ENCODE results near the gene TMEM164.

Gene TMEM164

DNA sequence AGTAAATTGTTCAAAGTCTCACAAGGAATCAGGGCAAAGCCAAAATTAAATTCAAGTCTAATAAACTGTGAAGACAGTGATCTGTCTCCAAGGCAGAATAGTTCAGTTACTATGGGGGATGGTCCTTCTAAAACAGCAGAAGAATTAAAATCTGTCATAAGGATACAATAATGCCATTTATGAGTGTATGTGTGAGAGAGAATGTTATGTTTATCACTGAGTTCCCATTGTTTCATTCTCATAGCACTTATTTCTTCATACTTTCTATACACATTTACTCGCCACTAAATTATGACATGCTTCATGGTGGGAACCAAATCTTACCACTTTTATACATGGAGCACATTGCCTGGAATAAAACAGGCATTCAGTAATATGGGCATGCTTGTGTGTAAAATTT lies 212.5 kb downstream of the TMEM164 start:
- DNase-seq: no peak

DNA sequence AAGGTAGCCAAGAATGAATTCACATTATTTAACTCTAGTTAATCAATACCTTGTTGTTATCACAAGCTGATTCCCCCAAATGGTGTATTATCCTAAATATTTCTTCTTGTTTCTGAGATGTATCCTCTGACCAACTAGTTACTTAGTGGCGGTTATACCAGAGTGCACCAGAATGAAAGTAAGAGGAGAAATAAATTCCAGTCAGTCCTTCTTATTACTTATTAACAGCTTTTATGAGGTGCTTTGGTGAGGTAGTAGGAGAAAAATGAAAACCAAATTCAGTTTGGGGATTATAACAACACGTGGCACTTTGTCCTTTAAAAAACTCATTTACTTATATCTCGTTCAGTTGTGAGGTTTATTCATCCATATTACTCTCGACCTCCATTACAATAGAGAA lies 213.1 kb downstream of the TMEM164 start:
- no peak for DNase-seq

DNA sequence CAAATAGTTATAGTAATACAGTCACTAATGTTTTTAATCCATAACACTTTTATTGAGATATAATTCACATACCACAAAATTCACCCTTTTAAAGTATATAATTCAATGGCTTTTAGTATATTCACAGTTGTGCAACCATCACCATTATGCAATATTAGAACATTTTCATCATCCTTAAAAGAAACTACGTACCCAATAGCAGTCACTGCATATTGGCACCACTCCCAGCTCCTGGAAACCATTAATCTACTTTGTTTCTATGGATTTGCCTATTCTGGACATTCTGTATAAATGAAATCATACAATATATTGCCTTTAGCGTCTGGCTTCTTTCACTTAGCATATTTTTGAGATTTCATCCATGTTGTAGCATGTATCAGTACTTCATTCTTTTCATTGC lies 215.7 kb downstream of the TMEM164 start:
- DNase-seq: no peak

DNA sequence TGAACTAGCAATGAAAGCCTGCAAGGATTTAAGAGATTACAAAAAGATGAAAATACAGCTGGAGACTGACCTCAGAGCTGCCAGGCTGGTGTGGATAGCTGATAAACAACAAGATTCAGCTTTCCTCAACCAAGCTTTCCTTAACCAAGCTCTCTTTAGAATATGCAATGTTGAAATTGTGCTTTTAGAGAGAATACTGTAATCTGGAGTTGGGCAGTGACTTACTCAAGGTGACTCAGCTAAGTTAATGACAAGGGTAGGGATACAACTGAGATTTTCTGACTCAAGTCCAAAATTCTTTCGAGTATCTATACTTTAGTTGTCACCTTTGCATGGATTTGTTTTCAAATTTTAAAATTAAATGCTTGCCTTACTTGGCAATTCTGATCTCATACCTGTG lies 217.0 kb downstream of the TMEM164 start:
- peak; percentile 40 for DNase-seq

DNA sequence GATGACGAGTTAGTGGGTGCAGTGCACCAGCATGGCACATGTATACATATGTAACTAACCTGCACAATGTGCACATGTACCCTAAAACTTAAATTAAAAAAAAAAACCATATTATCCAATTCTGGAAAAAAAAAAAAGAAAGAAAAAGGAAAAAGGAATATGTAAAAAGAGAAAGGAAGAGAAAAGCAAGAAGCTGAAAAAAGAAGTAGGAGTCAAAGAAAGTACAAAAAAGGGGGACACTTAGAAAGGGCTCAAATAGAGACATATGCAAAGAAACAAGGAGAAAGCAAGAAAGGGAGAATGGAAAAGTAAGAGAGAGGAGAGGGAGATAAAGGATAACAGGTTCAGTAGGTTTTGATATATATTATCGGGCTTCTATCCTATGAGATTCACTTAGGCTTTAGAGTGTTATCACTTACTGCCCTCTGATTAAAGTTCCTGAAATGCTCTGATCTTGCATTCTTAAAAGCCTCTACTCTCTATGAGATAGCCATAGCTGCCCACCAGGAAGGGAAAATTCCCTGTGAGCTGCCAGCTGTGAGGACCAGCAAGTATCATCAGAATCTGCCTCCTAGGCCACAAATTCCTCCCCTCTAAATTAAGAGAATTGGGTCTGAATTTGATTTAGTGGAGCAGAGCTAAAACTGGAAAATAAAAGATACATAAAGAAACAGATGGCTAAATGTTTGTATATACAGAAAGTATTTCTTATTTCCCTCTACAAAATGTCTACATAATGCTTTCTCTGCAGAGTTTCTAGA lies 219.8 kb downstream of the TMEM164 start:
- DNase-seq: no peak

DNA sequence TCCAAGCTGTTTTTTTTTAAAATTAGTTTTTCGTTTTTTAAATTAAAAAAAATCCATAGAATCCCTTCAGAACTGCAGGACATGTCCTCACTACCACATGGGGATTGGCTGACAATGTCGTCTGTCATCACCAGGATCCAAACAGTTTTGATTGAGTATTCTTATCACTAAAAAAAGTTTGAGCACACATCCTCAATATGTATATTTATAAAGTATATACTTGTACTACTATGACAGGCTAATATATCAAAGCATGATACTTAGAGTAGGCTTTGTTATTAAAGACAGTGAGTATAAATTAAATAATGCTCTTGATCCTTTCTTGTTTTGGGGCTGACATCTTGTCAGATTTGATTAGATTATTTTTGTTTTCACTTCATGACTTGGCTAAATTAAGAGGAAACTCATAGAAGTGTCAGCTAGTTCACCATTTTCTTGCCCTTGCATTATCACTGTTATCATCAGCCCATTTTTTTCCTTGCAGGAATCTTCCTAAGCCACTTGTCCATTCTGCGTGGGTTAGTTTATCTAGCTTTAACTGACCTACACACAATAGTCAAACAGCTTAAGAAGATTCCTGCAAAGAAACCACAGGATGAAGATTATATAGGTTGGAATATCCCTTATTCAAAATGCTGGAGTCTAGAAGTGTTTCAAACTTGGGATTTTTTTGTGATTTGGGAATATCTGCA lies 222.2 kb downstream of the TMEM164 start:
- DNase-seq: no peak

DNA sequence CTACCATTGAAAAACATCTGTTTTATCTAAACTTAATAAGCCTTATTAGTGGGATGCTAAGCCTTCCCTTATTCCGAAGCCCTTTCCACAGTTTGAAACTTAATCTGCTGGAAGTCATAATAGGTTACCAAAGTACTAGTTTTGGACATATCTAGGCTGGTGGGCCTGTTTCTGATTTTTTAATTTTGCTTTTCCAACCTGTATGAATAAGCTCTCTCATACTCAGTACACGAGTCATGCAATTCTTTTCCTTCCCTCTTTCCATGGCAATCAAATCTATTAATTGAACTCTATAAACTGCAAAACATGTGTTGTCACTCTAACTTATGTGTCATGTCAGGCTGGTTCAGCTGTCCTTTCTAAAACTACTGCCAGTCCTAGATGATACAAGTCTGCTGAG lies 224.0 kb downstream of the TMEM164 start:
- DNase-seq: no peak

Data from OCI-M1 (cell line).